GM18520 (cell line): ENCODE results near the gene MZF1.
"Not testable (repeated sequence)": the region's sequence is repeated elsewhere in the genome, so short reads cannot be mapped to it uniquely, and the experiment has no call there.

Experiments used
- ATAC-seq: cut with Tn5 transposase; IDR thresholded peaks from one replicate; pipeline ENCODE4 v1.9.1; 2021; ENCODE audit not compliant: unreplicated experiment

Gene MZF1

DNA sequence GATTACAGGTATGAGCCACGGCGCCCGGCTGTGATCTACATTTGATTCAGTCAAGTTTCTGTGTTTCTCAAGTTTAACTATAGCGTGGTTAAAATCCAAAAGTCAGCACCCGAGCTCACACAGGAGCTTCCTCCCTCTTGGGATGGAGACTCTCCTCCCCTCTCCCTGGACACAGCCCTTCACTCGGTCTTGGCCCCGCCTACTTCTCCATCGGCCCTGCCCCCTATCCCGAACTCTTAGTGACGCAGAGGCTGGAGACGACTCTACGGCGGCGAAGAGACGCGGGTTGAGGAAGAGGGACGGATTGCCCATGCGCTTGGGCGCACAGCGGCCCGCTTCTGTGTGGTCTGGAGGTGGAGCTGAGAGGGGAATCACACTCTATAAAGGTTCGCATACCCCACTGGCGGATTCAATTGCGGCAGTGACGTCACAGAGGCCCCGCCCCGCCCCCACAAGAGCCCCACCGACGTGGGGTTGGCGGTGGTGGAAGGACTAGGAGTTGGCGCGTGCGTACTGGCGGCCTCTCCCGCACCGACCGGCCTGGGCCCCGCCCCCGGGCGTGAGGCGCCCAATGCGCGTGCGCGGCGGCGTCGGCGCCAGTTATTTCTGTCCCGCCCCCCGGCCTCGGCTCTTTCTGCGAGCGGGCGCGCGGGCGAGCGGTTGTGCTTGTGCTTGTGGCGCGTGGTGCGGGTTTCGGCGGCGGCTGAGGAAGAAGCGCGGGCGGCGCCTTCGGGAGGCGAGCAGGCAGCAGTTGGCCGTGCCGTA is 29.1 kb downstream of the MZF1 start, which contains the start of gene TRIM28:
Gene TRIM28 (plus strand): TSS at position 239 of the 765 bp plus-strand sequence. CDS start 694 bp downstream, outside the sequence.
- peak; percentile 70 for ATAC-seq

GRCh38 chr19:58542641-58543372 is 30.3 kb downstream of the MZF1 start:
- not testable (repeated sequence) for ATAC-seq

DNA sequence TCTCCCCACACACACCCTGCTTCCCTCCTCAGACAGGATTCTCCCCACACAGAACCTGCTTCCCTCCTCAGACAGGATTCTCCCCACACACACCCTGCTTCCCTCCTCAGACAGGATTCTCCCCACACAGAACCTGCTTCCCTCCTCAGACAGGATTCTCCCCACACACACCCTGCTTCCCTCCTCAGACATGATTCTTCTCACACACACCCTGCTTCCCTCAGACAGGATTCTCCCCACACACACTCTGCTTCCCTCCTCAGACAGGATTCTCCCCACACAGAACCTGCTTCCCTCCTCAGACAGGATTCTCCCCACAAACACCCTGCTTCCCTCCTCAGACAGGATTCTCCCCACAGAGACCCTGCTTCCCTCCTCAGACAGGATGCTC is 34.0 kb downstream of the MZF1 start:
- not testable (repeated sequence) for ATAC-seq

DNA sequence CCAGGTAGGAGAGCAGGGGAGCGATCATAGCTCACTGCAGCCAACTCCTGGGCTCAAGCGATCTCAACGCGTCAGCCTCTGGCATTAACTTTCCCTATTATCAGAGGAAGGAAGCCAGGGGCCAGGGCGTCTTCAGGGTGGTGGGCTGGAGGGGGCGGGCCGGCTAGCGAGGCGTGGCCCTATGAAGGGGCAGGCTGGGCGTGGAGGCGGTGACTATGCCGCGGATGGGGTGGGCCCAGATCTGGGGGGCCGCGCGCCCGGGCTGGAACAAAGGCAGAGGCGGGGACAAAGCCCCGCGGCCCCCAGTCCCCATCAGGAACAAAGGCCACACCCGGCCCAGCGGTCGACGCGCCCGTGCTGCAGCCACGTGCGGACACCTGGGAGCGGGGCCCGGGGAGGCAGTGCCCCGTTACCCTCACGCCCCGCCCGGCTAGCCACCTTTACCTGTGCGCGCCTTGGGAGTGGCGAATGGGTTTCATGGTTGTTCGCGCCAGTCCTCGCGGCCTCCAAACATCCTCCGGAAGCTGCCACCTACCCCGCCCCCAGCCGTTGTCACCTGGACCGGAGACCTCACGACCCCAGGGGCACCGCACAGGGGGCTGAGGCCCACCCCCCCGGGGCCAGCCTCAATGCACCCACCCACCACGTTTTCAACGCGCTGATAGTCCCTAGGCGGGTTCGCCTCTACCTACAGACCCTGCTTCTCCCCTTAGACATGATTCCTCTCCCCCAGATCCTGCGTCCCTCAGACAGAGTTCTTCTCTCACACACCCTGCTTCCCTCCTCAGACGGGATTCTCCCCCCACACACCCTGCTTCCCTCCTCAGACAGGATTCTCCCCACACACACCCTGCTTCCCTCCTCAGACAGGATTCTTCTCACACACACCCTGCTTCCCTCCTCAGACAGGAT is 34.6 kb downstream of the MZF1 start:
- no peak for ATAC-seq

DNA sequence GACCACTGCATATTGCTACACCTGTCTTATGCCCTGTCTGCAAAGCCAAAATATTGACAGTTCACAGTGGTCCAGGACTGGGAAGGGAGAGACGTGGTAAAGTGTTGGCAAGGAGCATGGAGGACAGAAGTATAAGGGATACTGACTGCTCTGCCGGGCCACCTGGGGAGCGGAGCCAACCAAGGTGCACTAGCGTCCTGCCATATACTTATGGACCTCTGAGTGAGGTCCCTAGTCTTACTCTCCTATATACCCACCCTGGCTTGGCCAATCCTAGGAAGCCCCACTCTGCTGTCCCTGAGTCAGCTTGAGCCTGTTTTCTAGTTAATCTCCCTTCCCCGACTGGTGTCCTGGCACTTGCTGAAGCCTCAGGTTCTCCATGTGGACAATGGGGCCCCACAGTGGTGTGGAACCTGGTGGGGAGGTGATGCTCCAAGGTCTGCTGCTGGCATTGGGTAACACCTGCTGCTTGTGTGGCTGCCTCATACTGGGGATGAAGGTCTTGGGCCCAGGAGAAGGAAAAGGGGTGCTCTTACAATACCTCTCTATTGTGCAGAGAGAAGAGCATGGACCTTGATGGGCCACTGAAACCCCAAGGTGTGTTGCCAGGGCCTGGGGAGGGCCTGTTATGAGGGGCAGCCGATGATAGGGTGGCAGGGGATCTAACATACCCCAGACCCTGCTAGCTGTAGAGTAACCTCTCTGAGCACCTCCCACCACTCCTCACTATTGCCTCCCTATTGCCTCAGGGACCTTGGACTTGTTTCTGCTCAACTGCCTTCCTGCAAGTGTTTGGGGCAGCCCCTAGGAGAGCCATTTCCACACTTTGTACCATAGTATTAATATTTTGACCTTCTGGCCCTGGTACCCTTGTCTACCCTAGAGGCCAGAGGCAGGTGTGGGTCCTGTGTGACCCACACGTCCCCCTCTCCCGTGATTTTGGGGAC is 36.0 kb downstream of the MZF1 start:
- no peak for ATAC-seq

- no peak for ATAC-seq
Measured at GRCh38 chr19:58535857-58536256, 37.3 kb downstream of the MZF1 start.

DNA sequence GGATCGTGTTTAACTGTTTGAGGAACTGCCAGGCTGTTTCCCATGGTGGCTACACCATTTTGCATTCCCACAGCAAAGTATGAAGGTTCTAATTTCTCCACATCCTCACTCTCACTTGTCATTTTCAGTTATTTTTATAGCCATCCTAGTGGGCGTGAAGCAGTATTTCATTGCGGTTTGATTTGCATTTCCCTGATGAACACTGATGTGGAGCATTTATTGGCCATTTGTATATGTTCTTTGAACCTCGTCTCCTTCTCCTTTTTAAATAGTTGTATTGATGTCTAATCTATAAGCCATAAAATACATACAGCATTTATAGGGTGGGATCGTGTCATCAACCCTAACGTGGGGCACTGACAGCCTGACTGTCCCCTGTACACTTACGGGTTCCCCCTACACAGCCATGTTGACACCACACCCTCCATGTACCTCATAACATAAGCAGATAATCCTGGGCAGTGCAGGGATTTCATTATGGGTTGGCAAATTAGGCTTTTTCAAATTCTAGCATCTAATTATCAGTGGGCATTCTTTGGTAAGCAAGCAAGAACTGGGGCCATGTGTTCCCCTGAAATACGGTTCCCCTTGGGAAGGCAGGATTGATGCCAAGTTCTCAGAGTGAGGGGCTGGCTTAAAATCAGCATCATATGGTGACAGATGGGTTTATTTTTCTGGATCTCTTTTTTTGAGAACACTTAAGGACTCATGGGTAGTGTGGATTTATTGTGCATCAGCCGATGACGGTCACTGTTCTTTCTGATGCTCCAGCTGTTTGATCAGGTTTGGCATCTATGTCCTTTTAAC is 41.9 kb downstream of the MZF1 start:
- no peak for ATAC-seq

DNA sequence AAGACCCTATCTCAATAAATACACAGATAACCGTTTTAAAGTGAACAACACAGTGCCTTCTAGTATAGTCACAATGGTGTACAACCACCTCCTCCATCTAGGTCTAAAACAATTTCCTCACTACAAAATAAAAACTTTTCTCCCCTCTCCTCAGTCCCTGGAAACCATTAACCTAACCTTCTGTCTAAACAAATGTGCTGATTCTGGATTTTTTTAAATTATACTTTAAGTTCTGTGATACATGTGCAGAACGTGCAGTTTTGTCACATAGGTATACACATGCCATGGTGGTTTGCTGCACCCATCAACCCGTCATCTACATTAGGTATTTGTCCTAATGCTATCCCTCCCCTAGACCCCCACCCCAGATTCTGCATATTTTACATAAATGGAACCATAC is 43.7 kb downstream of the MZF1 start:
- no peak for ATAC-seq

GRCh38 chr19:58522709-58523108 is 50.4 kb downstream of the MZF1 start:
- no peak for ATAC-seq

- no peak for ATAC-seq
Measured at GRCh38 chr19:58521651-58522050, 51.5 kb downstream of the MZF1 start.

DNA sequence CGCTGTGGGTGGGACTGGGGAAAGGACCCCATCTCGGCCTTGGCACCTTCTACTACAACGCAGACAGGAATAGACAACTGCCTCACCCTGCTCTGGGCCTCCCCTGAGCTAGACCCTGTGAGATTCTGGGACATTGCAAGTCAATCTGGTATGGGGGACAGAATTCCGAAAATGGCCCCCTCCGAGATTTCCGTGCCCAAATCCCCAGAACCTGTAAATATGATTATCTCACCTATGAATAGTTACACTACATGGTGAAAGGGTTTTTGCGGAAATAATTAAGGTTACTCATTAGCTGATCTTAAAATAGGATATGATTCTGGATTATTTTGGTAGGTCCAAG is 52.9 kb downstream of the MZF1 start:
- ATAC-seq = no peak

DNA sequence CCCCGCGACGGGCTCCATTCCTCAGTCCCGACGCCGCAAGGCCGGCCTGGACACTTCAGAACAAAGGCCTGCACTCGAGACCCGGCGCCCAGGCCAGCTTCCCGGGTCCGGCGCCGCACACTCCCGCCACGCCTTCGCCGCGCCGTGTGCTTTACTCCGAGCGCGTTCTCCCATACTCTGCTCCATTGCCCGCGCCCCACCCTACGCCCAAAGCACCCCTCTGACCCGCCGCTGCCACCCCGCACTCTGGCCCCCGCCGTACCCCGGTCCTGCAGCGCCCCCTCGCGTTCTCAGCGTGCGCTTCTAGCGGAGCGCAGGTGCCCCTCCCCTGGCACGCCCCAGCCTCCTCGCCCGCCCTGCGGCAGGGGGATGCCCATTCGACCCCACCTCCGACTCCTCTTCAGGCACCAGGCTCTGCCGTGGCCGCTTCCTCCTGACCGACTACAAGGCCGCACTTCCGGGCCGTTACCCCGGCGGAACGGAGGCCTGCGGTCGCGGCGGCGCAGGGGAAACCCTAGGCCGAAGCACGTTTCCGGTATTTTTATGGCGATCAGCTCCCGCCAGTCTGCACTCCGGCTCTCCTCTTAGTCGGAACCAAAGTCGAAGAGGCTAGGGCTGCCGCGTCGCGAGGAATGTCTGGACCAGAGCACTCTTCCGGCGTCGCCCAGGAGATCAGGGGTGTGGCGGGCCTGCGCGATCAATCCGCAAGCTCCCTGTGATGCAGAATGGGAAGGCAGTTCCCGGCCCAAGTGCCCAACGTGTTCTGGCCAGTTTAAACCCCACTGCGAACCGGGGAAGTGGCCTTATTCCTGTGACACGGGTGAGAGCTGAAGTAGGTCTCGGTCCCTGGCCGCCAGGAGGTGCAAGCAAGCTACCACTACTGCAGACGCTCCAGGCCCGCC is 53.5 kb downstream of the MZF1 start, which contains the start of gene ZBTB45:
Gene ZBTB45 (minus strand): TSS at position 456 of the 902 bp plus-strand sequence. CDS start 2,137 bp downstream, outside the sequence.
- peak; percentile 85 for ATAC-seq

DNA sequence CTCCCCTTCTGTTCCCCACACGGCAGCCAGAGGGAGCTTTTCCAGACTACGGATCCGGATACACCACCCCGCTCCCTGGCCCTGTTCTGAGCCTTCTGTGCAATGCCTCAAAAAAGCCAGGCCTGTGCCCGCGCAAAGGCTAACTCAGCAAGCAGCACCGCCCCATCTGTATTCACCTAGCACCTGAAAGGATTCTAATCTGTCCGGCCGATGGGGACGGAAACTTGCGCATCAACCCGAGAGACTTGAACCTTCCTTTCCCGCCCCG is 54.1 kb downstream of the MZF1 start:
- ATAC-seq = no peak

- ATAC-seq = no peak
Measured at GRCh38 chr19:58518256-58519086, 54.7 kb downstream of the MZF1 start.

- no peak for ATAC-seq
Measured at GRCh38 chr19:58516964-58517833, 55.9 kb downstream of the MZF1 start.

DNA sequence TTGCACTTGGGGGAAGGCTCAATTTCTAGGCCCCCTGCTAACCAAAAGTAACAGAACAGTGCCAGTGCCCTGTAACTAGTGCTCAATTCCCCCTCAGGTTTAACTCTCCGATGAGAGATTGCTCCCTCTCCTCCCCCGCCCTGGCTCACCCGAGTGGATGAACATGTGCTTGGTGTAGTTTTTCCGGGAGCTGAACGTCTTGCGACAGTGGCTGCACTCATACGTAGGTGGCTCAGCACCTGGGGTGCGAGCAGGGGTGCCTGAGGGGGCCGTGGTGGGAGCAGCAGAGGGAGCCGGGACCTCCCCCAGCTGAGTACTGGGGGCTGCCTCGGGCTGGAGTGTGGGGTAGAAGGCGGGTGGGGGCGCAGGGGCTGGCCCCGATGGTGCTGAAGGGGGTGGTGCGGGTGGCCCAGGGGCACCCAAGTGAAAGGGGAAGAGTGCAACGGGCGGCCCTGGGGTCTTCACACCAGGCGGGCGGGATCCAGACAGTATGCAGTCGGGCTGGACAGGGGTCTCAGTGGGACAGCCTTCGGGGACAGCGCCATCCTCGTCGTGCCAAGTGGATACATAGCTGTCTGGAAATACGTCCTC is 56.8 kb downstream of the MZF1 start:
- no peak for ATAC-seq
